ENCODE measurements around the gene MBD3.

DNA sequence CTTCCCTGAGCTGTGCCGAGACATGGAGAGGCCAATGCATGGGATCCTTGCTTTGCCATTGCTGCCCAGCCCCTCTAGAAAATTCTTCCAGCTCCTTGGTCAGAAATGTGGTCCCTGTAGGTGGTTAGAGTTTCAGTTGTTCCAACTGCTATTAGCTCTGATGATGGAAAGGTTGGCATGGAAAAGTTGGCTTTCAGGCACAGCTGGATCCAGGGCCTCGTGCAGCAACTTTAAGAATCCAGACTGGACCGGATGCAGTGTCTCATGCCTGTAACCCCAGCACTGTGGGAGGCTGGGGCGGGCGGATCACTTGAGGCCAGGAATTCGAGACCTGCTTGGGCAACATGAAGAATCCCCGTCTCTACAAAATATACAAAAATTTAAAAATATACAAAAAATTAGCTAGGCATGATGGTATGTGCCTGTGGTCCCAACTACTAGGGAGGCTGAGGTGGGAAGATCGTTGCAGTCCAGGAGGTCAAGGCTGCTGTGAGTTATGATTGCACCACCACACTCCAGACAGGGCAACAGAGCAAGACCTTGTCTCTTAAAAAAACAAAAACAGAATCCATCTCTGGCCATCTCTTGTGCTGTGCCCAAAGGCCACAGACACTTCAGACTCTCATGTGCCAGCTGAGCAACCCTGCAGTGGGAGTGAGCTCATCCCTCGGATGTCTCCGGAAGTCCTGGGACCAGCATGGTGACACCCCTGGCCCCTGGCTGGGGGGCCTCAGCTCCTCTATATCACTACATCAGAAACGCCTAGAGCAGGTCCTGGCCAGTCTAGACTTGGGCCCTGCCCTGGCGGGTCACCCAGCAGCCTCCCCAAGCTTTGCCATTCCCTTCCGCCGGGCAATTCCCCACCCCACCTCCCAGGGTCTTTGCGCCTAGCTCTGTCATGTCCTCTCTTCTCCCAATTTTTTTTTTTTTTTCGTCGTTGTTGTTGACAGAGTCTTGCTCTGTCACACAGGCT is 41.3 kb downstream of the MBD3 start:
- TF ChIP-seq, protein P1, sequence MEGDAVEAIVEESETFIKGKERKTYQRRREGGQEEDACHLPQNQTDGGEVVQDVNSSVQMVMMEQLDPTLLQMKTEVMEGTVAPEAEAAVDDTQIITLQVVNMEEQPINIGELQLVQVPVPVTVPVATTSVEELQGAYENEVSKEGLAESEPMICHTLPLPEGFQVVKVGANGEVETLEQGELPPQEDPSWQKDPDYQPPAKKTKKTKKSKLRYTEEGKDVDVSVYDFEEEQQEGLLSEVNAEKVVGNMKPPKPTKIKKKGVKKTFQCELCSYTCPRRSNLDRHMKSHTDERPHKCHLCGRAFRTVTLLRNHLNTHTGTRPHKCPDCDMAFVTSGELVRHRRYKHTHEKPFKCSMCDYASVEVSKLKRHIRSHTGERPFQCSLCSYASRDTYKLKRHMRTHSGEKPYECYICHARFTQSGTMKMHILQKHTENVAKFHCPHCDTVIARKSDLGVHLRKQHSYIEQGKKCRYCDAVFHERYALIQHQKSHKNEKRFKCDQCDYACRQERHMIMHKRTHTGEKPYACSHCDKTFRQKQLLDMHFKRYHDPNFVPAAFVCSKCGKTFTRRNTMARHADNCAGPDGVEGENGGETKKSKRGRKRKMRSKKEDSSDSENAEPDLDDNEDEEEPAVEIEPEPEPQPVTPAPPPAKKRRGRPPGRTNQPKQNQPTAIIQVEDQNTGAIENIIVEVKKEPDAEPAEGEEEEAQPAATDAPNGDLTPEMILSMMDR (IDR thresholded peaks at IDR 0.05) = no peak
- TF ChIP-seq EZH2phosphoT487 (IDR thresholded peaks at IDR 0.05) = no peak
